IMR-90 (cell line): ENCODE results near the gene CBFA2T3. TPM values are rescaled to one million over a fixed set of nuclear protein-coding genes. Genes with fewer than 3 reads are reported as not detected.

Source experiments
- ATAC-seq: fragments of 200-7000 bp; cut with Tn5 transposase; 2 replicates; pipeline ENCODE4 v1.9.1; 2020; ENCODE audit warnings: low read depth, mild to moderate bottlenecking, moderate library complexity
- BruUV-seq: library from RNA; stranded (reverse); fragments of 400-500 nt; replicated peaks from 2 replicates; lab custom pipeline; 2021; lab: Mats Ljungman, UMichigan
- CTCF ChIA-PET: fragments of 300-600 bp; formaldehyde crosslinking; extraction: SDS; loops from one replicate; lab custom pipeline; 2021; ENCODE audit warnings: antibody characterized with exemption; lab: Yijun Ruan, JAX
- POLR2A ChIA-PET: fragments of 300-600 bp; sonication (Branson Sonifier 250); formaldehyde crosslinking; loops from one replicate; lab custom pipeline; 2022; ENCODE audit warnings: antibody characterized with exemption; ENCODE audit not compliant: unreplicated experiment; lab: Charles Lee
- DNase-seq: peaks from one replicate; pipeline ENCODE4 v3.0.0; 2013
- H2AFZ ChIP-seq: replicated peaks from 2 replicates; pipeline ENCODE3; 2013; ENCODE audit warnings: low read length, mild to moderate bottlenecking; ENCODE audit not compliant: poor library complexity
- H2AK5ac ChIP-seq: 2 replicates; pipeline ENCODE4 v1.6.1; 2013; ENCODE audit warnings: low read depth, low read length, inconsistent platforms
- H2AK9ac ChIP-seq: replicated peaks from 2 replicates; pipeline ENCODE3; 2013; ENCODE audit warnings: mild to moderate bottlenecking, low read depth, low read length, moderate library complexity; ENCODE audit not compliant: poor library complexity
- H2BK120ac ChIP-seq: 2 replicates; pipeline ENCODE4 v1.6.1; 2013; ENCODE audit warnings: low read depth, low read length, inconsistent platforms
- H2BK15ac ChIP-seq: 3 replicates; pipeline ENCODE4 v1.6.1; 2013; ENCODE audit warnings: low read depth, low read length, inconsistent platforms
- H2BK20ac ChIP-seq: 2 replicates; pipeline ENCODE4 v1.6.1; 2013; ENCODE audit warnings: low read depth, mild to moderate bottlenecking, inconsistent platforms, low read length, moderate library complexity
- H2BK5ac ChIP-seq: 2 replicates; pipeline ENCODE4 v1.6.1; 2013; ENCODE audit warnings: mild to moderate bottlenecking, low read depth, low read length, inconsistent platforms; ENCODE audit not compliant: poor library complexity, severe bottlenecking
- H3K14ac ChIP-seq: replicated peaks from 2 replicates; pipeline ENCODE4 v1.6.1; 2013; ENCODE audit warnings: low read depth, low read length, inconsistent platforms
- H3K18ac ChIP-seq: 2 replicates; pipeline ENCODE4 v1.6.1; 2013; ENCODE audit warnings: low read depth, low read length, control low read depth
- H3K23ac ChIP-seq: 2 replicates; pipeline ENCODE4 v1.6.1; 2013; ENCODE audit warnings: low read depth, low read length, inconsistent platforms
- H3K27ac ChIP-seq: 2 replicates; pipeline ENCODE4 v1.5.1; 2013; ENCODE audit warnings: mild to moderate bottlenecking, control low read depth, low read length; ENCODE audit not compliant: insufficient read depth
- H3K27me3 ChIP-seq: 2 replicates; pipeline ENCODE4 v1.6.1; 2013; ENCODE audit warnings: low read length; ENCODE audit not compliant: control insufficient read depth, insufficient read depth
- H3K36me3 ChIP-seq: 2 replicates; pipeline ENCODE4 v1.6.1; 2013; ENCODE audit warnings: low read length, mixed read lengths; ENCODE audit not compliant: control insufficient read depth, insufficient read depth
- H3K4ac ChIP-seq: 2 replicates; pipeline ENCODE4 v1.6.1; 2013; ENCODE audit warnings: low read depth, low read length, inconsistent platforms
- H3K4me1 ChIP-seq: 2 replicates; pipeline ENCODE4 v1.6.1; 2013; ENCODE audit warnings: low read length, mixed read lengths; ENCODE audit not compliant: control insufficient read depth, insufficient read depth
- H3K4me2 ChIP-seq: 2 replicates; pipeline ENCODE4 v1.6.1; 2013; ENCODE audit warnings: low read depth, mild to moderate bottlenecking, control low read depth, low read length, moderate library complexity
- H3K4me3 ChIP-seq: 2 replicates; pipeline ENCODE4 v1.5.1; 2013; ENCODE audit warnings: low read depth, mild to moderate bottlenecking, control low read depth, low read length, moderate library complexity; ENCODE audit not compliant: insufficient read depth
- H3K56ac ChIP-seq: 2 replicates; pipeline ENCODE4 v1.6.1; 2013; ENCODE audit warnings: low read length, inconsistent platforms; ENCODE audit not compliant: insufficient read depth; ENCODE audit errors: extremely low read depth
- H3K79me1 ChIP-seq, 2 experiments: 2 replicates each; pipeline ENCODE4 v1.6.1; 2013; ENCODE audit warnings: low read length in 2 of 2, inconsistent platforms in 1 of 2, low read depth in 1 of 2
- H3K9ac ChIP-seq: 2 replicates; pipeline ENCODE4 v1.6.1; 2013; ENCODE audit warnings: low read depth, low read length, control low read depth
- H3K9me1 ChIP-seq: 2 replicates; pipeline ENCODE4 v1.6.1; 2013; ENCODE audit warnings: low read length, inconsistent platforms; ENCODE audit not compliant: insufficient read depth
- H3K9me3 ChIP-seq: 2 replicates; pipeline ENCODE4 v1.6.1; 2013; ENCODE audit warnings: low read length; ENCODE audit not compliant: control insufficient read depth, insufficient read depth
- H4K20me1 ChIP-seq: 2 replicates; pipeline ENCODE4 v1.6.1; 2013; ENCODE audit warnings: low read length, inconsistent platforms; ENCODE audit not compliant: insufficient read depth
- H4K5ac ChIP-seq: 2 replicates; pipeline ENCODE4 v1.6.1; 2013; ENCODE audit warnings: mild to moderate bottlenecking, low read depth, low read length, control low read depth
- H4K8ac ChIP-seq, 2 experiments: 2 replicates each; pipeline ENCODE4 v1.6.1; 2013; ENCODE audit warnings: low read depth in 2 of 2, low read length in 2 of 2, control low read depth in 1 of 2, inconsistent platforms in 1 of 2
- H4K91ac ChIP-seq: 2 replicates; pipeline ENCODE4 v1.6.1; 2013; ENCODE audit warnings: low read depth, low read length, inconsistent platforms; ENCODE audit not compliant: insufficient read depth
- MAZ ChIP-seq: IDR thresholded peaks from 2 replicates; pipeline ENCODE4 v1.6.1; 2012; ENCODE audit warnings: low read depth, mild to moderate bottlenecking, low read length, improper control_type of control experiment, moderate library complexity, borderline replicate concordance
- NFE2L2 ChIP-seq: fragments of 150-350 bp; IDR thresholded peaks from 2 replicates; pipeline ENCODE4 v1.6.1; 2016; ENCODE audit warnings: low read depth, mild to moderate bottlenecking, low read length
- POLR2A ChIP-seq: IDR thresholded peaks from 2 replicates; pipeline ENCODE4 v1.6.1; 2012; ENCODE audit warnings: mild to moderate bottlenecking, low read depth, low read length
- RAD21 ChIP-seq: IDR thresholded peaks from 2 replicates; pipeline ENCODE4 v1.6.1; 2012; ENCODE audit warnings: low read length, improper control_type of control experiment
- RFX5 ChIP-seq: IDR thresholded peaks from 2 replicates; pipeline ENCODE4 v1.8.0; 2012; ENCODE audit warnings: low read depth, mild to moderate bottlenecking, low read length, moderate library complexity
- USF2 ChIP-seq: fragments of 150-350 bp; IDR thresholded peaks from 2 replicates; pipeline ENCODE4 v1.6.1; 2017; ENCODE audit warnings: mild to moderate bottlenecking, antibody characterized with exemption, low read length, low read depth
- WGBS, 2 experiments: methylation state at CpG; one replicate each; pipeline versions ENCODE4 v1.1.5 to v1.1.7; 2013; ENCODE audit warnings: missing lambda C conversion rate in 2 of 2; ENCODE audit not compliant: insufficient read length in 1 of 2; ENCODE audit errors: extremely low coverage in 2 of 2; 5-methylcytosine and 5-hydroxymethylcytosine counted together
- dilution Hi-C: fragments of 300-500 bp; cut with HindIII; formaldehyde crosslinking; loops from one replicate; pipeline ENCODE4 v1.14.3; 2018; ENCODE audit warnings: low sequenced_read_pairs; ENCODE audit not compliant: unreplicated experiment
- in situ Hi-C: fragments of 300-500 bp; cut with MboI; formaldehyde crosslinking; loops from 3 replicates; pipeline ENCODE4 v1.14.3; 2019; ENCODE audit warnings: low sequenced_read_pairs, inconsistent platforms, mixed read lengths
- intact Hi-C: fragments of 100-400 bp; cut with micrococcal nuclease; formaldehyde crosslinking; loops from 2 replicates; pipeline ENCODE4 v1.10.0; 2022
- polyA plus RNA-seq, 3 experiments: library from polyadenylated mRNA; depleted of rRNA; stranded (reverse); fragments of >200 nt; gene quantifications; 2 replicates each; pipeline ENCODE4 v1.2.3, GENCODE V29; 2012; ENCODE audit warnings: low replicate concordance in 1 of 3
- total RNA-seq: library from RNA; depleted of rRNA; stranded (reverse); fragments of >200 nt; gene quantifications from 2 replicates; pipeline ENCODE4 v1.2.3, GENCODE V29; 2012
- TF ChIP-seq, protein P1 (sequence below): fragments of 150-350 bp; IDR thresholded peaks from 2 replicates; pipeline ENCODE4 v1.6.1; 2016; ENCODE audit warnings: low read depth, mild to moderate bottlenecking, low read length, moderate library complexity, borderline replicate concordance

CBFA2T3 gene
- total and polyA plus RNA-seq, 2 of the 4 experiments (the other 2 are of a cell fraction) = not detected

DNA sequence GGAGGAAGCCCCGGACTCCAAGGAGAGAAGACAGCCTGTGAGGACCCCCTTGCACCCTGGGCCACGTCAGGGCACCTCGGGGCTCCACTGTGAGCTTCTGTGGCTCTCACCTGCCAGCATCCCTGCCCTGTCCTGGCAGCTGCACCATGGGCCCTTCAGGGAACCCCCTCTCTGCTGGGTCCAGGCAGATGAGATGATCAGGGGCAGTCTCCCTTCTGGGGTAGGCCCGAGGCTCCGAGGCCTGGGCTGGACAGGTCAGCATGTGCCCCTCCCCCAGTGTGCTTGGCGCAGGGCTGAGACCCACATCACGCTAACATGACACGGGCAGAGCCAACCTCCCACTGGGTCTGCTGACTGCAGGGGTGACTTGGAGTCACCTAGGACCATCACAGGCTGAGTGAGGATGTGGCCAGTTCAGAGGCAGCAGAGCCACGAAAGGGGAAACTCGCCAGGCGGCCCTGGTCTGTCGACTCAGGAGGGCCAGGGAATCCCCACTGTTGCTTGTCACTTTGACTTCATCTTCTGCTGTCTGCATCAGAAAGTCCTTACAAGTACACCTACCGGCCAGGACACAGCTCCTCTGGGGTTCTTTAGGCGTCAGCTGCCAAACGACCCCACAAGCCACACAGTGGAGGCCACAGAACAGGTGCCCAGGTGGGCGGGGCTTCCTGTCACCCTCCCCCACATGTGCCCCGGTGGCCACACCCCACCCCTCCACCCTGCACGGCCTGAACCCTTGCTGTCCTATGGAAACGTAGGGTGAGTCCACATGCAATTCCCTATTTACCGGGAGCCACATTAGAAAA is 122.5 kb downstream of the CBFA2T3 start:
- no peak for DNase-seq
- no peak overlapping the region for H2BK20ac ChIP-seq
- H3K27me3 ChIP-seq = no peaks in the 10 kb centered on the region
- H3K4me3 ChIP-seq = no peak overlapping the region
- peaks cover 28% of the 10 kb centered on the region for H4K20me1 ChIP-seq
- H2AK9ac ChIP-seq = peak overlapping the region; percentile 23
- no peak overlapping the region for H4K5ac ChIP-seq
- H2BK5ac ChIP-seq = no peak overlapping the region
- in situ Hi-C loops = no loop called here
- H3K79me1 ChIP-seq = peaks cover 9 to 42% of the 10 kb centered on the region in 2 experiments
- H3K9me3 ChIP-seq = no peaks in the 10 kb centered on the region
- TF ChIP-seq RAD21 (no peak), USF2 (no peak), MAZ (no peak), RFX5 (no peak), NFE2L2 (no peak), POLR2A (no peak)
- TF ChIP-seq, protein P1, sequence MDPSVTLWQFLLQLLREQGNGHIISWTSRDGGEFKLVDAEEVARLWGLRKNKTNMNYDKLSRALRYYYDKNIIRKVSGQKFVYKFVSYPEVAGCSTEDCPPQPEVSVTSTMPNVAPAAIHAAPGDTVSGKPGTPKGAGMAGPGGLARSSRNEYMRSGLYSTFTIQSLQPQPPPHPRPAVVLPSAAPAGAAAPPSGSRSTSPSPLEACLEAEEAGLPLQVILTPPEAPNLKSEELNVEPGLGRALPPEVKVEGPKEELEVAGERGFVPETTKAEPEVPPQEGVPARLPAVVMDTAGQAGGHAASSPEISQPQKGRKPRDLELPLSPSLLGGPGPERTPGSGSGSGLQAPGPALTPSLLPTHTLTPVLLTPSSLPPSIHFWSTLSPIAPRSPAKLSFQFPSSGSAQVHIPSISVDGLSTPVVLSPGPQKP = no peak
- H3K4me1 ChIP-seq = peaks cover 9% of the 10 kb centered on the region
- H3K9ac ChIP-seq = no peak overlapping the region
- dilution Hi-C loops = no loop called here
- no peak overlapping the region for H3K56ac ChIP-seq
- H2AFZ ChIP-seq = no peak overlapping the region
- intact Hi-C loops = loop anchor here (5.0 kb wide), 1 partner anchor 73 kb away; no protein-coding TSS in a partner anchor
- ChIA-PET POLR2A (no interaction called here), CTCF (no interaction called here)
- no peak overlapping the region for H2AK5ac ChIP-seq
- no peak overlapping the region for H3K4ac ChIP-seq
- no peak overlapping the region for H3K18ac ChIP-seq
- peaks cover 16% of the 10 kb centered on the region for H3K36me3 ChIP-seq
- H3K4me2 ChIP-seq = no peak overlapping the region
- 0 out of 2 replicates have a peak, but pooled peaks cover 4% of the 10 kb centered on the region for H3K9me1 ChIP-seq
- ATAC-seq = no peak
- H3K14ac ChIP-seq = no peak overlapping the region
- H2BK15ac ChIP-seq = no peak overlapping the region
- H4K8ac ChIP-seq = no peak overlapping the region
- 83% methylated on average over 9 of the region's 20 CpGs; no CpG with 5 or more reads in 1 of the 2 experiments for WGBS, 2 experiments
- H3K23ac ChIP-seq = no peak overlapping the region
- no peak overlapping the region for H2BK120ac ChIP-seq
- H4K91ac ChIP-seq = no peak overlapping the region
- BruUV-seq = no TSS peak
- no peak overlapping the region for H3K27ac ChIP-seq
